Lower leg skin (tissue), 3 donors: ENCODE measurements around the gene NPDC1.

Experiments used
- CTCF ChIP-seq, 3 donors: fragments of 450-650 bp; IDR thresholded peaks; one replicate each; pipeline ENCODE4 v1.5.1; 2016; ENCODE audit warnings: antibody characterized with exemption in 3 of 3, mild to moderate bottlenecking in 3 of 3, moderate library complexity in 2 of 3
- POLR2A ChIP-seq, 2 donors: fragments of 450-650 bp; IDR thresholded peaks; one replicate each; pipeline ENCODE4 v1.6.1; 2016 to 2017; ENCODE audit warnings: antibody characterized with exemption in 2 of 2, mild to moderate bottlenecking in 1 of 2, moderate library complexity in 1 of 2

DNA sequence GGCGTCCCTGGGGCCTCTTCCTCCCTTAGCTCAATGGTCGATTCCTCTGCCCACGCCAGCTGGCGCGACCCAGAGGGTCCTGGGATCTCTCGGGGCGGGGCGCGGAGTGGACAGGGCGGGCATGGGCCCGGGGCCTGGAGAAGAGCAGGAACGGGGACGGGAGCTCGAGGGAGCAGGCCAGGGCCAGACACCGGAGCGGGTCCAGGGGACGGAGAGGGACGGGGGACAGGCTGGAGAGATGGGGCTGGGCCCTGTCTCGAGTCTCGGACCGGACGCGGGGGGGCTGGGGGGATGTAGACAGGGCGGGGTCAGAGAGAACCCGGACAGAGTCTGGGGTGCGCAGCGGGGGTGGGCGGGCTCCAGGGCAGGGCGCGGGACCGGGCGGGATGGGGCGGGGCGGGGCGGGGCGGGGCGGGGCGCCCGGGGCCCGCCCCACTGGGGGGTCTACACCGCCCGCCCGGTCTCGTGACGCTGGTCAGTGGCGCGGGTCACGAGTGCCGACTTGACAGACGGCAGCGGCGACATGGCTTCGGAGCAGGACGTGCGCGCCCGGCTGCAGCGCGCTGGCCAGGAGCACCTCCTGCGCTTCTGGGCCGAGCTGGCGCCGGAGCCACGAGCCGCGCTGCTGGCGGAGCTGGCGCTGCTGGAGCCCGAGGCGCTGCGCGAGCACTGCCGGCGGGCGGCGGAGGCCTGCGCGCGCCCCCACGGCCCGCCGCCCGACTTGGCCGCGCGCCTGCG, 31.2 kb upstream of the NPDC1 start, which contains the start of gene UAP1L1:
- no peak for TF ChIP-seq CTCF (IDR thresholded peaks at IDR 0.05)
- TF ChIP-seq POLR2A (IDR thresholded peaks at IDR 0.05) = no peak
